Measurements from ENCODE around the gene SLC7A6.
A peak's percentile ranks its signal among the peaks of the same experiment; 100 is the strongest.

The SLC7A6 gene

DNA sequence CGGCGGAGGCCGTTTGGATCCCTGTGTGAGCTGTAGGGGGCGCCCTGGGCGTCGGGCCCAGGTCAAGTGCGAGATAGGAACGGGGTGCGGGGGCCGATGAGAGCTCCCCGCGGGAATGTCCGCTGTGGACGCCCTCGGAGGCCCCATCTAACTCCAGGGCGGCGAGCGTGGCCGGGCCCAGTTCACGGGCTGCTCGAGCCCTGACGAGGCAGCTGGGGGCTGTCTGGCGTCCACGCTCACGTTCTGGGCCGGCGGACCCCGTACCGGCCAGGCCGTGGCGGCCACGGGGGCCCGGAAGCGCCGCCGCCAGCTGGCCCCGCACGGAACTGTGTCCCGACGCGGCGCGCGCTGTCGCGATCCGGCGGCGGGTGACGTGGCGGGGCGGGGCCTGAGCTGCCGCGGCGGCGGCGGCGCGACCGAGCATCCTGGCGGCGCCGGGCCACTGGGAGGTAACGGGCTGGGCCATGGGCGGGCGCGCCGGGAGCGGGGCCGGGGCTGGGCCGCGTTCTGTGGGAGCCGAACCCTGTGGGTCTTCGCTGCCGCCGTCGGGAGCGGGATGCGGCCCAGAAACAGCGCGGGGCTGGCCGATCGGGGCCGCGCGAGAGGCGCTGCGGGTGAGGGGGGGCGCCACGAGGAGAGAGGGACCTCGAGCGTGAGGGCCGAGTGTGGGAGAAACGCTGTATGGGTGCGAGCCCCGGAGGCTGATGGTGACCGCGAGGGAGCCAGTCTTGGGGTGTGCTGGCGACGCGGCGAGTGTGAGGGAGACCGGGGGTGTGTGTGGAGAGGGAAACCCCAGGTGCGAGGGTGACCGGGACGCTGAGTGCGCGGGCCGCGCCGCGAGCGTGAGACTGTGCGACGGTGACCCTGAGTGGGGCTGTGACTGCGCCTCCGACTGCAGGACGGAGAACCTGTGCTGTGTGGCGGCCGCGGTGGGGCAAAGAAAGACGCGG is at the start of gene SLC7A6:
Gene SLC7A6, plus strand, starts transcription at position 399 of the 950 bp plus-strand sequence. CDS start 10,201 bp downstream, outside the sequence.
- DNase-seq, result peak; percentile 74

DNA sequence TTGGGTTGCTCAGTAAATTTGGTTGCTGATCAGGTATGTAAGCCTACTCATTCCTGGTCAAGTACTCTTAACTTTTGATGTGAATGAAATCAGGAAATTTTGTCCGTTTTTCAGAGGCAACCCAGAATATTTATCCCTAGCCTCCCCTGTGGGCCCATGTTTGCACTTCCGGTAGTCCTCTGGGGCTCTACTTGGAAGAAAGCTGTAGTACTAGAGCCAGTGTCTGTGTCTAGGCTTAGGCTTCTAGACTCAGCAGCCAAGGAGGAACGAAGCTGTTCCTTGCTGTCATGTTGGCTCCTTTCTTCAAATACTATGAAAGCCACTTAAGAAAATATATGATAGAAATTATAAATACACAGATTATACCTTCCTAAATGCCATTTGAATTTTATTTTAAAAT is 49.6 kb upstream of the SLC7A6 start:
- DNase-seq, result no peak

DNA sequence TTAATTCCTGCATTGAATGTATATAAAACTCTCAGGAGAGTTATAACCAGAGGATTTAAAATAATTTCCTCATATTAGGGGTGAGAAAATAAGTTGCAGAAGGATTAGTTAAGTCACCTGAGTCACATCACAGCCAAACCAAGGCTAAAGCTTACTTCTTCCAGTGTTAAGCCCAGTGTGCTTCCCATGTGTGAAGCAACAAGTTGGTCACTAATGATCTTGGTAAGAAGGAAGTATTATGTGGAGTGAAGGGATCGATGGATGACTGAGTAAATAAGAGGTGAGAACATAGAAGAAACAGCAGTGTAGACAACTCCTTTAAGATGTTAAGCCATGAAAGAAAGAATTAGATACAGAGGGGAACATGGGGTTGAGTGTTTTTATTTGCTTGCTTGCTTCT is 49.0 kb upstream of the SLC7A6 start:
- DNase-seq, result no peak

DNA sequence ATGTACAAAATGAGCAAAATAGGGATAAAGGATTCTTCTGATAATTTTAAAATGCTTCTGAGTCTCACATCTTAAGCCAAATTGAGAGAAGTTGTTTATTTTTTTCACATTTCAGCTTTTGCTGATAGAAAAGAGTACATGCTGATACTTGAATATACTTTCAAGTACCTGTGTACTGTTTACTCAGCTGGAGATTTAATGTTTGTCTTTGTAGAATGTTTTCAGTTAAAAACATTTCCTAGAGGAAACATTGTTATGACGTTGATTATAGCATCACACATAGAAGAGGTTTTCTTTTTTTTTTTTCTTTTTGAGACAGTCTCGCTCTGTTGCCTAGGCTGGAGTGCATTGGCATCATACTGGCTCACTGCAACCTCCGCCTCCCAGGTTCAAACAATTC is 48.1 kb upstream of the SLC7A6 start:
- no peak for DNase-seq

DNA sequence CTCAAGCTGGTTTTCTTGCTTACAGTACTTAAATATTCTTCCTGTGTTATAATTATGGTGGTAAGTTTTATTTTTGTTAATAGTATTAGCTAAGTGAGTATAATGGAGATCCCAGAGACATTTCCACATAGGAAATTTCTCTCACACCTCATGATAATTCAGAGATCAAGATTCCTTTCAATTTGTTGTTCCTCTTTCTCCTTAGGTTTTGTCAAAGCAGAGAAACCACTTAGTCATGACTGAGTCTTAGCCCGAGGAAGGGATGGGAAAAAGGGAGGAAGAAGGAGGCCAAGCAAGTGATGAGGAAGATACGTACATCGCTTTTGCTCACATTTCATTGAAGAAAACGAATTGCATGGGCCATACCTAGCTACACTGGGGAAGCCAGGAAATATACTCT is 46.8 kb upstream of the SLC7A6 start:
- DNase-seq, result no peak

DNA sequence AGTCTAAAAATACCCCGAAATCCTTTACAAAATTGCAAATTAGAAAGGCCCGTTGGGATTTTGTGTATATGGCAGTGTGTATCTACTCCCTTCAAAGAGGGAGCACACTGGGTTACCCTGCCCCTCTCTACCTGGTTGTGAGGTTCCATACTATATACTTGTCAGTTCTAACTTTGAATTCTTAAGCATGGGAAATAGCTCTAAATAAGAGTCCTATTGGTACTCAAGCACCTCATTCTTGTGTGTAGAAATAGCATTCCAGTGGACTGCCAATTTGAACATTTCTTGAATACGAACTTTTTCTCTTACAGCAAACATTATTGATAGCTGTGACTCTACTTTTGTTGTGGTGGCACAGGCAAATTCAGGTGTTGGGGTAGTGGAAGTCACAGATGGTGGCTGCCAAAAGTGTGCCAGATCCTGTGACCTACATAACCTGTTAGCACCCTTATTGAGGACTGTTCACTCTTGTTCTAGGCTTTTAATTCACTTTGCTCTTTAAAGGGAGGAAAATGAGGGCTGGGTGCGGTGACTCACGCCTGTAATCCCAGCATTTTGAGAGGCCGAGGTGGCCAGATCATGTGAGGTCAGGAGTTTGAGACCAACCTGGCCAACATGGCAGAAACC is 44.5 kb upstream of the SLC7A6 start:
- no peak for DNase-seq

DNA sequence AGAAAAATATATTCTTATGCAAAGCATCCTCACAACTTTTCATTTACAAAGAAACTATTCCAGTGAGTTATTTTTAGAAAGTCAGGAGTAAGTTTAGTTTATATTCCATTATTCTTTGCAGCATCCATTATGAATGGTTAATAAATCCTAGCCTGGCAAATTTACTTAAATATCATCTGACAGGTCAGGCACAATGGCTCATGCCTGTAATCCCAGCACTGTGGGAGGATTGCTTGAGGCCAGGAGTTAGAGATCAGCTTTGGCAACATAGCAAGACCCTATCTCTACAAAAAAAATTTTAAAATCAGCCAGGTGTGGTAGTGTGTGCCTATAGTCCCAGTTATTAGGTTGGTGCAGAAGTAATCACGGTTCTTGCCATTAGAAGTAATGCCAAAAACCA is 41.3 kb upstream of the SLC7A6 start:
- no peak for DNase-seq

DNA sequence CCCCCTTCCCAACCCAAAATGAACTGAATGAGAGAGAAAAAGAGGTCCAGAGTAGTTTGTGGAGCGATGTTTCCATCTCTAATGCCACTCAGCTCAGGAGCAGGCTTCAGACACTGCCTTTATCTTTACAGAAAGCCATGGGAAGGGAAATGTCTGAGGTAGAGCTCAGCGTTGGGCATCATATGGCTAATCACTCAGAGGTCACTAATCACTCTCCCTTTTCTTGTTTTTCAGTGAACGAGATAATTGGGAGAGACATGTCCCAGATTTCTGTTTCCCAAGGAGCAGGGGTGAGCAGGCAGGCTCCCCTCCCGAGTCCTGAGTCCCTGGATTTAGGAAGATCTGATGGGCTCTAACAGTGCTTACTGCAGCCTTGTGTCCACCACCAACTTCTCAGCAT is 38.2 kb upstream of the SLC7A6 start:
- DNase-seq, result no peak

DNA sequence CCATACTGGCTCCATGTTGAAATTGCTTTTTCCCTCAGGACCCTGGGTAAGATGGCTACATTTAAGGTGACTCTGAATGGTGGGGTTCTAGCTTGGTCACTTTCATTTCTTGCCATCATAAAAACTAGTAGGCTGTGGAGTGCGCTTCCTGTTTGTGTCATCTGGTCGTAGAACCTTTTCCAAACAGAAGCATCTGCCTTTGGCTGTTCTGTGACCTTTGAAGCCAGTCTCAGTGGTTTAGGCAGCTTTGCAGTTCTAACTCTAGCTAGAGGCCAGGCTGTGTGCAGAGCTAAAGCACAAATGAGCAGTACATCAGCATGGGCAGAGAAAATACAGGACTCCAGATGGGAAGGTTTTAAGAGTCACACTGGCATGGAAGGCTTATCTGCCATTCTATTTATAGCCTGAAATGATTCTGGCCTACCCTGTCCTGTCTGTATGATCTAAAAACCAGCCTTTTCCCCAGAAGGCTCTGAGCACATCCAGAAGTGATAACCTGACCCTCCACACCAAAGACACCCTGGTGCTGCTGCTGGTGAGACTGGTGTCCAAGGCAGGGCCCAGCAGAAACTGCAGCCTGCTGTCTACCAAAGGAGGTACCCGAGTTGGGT is 37.0 kb upstream of the SLC7A6 start:
- DNase-seq, result no peak

DNA sequence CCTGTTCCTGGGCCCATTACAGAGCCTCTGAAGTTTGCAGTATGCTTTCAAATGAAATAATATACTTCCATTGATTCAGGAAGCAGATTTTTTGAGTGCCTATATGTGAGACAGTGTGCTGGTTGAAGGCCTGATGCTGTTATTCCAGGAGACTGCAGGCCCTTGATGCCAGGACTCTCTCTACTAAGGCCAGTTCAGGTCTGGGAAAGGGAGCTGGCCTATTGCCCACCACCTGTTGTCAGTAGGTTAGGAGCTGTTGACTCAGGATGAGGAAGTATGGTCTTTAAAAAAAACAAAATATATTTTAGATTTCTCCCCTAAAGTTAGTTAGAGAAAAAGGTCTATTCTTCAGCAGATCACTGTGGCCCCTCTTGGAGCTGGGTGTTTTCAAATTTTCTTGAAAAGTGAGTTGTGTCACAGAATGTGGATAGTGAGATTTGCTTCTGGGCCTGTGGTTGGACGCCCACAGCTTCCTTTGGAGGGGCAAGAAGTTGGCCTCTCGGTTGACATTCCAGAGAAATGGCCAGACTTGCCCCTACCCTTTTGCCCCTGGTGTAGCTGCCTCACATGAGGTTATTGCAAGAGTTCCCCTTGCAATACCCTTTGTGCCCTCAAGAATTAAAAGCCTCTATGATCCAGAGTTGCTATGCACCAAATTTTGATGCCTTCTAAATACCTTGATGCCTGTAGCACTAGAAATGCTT is 36.3 kb upstream of the SLC7A6 start:
- DNase-seq, result no peak

DNA sequence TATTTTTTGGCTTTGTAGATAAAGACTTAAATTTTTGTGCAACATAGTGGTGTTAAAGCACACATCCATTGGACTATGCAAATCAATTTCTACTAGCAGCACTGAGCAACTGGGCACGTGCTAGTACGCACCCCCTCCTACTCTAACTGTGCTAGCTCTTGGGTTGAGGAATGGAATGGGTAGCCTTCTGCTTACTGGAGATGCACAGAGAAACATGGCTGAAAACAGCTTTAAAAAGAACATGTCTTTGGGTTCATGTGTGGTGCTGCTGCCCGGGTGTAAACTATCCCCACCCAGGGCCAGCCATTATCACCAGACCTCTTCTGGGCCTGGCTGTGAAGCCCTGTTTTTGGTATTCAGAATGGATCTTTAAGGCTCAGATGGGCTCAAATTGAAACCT is 35.7 kb upstream of the SLC7A6 start:
- DNase-seq, result no peak

DNA sequence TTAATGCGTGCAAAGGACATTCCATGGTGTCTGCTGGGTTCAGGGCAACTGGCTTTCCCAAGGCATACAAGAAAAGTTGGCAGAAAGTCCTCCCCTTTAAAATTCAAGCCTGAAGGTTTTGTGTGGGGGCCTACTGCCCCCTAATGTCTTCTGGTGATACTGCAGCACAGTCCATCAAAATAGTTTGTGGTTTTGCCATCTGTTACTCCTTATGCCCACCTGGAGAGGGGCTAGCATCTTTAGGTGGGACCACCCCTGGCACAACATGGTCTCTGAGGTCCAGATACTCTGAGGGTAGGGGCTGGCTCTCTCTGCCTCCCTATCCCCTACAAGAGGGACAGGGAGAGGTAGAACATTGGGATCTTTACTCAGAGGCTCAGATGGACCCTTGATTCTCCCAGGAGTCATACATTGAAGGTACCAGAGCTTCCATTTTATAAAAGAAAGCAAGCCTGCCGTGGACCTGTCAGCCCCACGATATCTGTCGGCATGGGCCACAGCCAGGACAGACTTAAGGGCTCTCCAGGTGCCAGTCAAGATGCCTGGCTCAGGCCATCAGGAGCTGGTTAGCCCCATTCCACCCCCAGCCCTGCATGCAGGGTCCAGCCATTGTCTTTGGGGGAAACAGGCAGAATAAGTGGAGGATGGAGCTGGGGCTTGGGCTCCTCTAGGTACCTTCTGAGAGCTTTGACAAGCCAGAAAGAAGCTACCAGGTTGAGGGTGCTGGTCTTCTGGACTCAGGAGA is 34.7 kb upstream of the SLC7A6 start:
- peak; percentile 58 for DNase-seq

DNA sequence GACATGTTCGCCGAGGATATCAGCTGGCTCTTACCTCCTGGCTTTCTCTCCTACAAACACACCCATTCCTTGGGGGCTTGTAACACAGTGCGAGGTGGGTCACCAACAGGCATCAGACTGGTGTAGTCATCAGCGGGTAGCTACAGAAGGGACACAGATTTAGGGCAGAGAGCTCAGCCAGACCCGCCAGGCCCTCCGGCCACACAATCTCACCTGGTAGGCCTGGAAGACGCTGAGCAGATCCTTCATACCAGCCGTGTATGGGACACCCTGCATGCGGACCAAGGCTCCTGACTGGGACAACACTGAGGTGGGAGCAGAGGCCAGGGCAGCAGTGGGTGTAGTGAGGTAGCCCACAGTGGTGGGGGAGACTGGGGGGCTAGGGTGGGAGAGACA is 34.2 kb upstream of the SLC7A6 start:
- no peak for DNase-seq

DNA sequence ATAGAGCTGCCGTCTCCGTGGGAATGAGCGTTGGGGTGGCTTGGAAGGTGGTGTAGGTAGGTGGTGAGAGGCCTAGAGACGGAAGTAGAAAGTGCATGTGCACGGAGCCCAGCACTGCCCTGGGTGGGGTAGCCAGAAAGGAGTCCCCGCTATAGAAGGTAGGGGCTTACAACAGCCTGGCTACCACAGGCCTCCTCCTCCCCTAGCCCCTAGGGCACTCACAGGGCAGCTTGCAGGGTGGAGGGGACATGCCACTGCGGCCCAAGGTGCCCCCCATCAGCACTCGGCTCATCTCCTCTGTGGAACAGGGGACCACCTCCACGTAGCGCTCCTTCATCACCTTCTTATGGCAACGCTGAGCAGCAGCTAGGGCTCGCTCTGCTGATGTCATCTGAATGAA is 33.4 kb upstream of the SLC7A6 start:
- DNase-seq, result no peak

DNA sequence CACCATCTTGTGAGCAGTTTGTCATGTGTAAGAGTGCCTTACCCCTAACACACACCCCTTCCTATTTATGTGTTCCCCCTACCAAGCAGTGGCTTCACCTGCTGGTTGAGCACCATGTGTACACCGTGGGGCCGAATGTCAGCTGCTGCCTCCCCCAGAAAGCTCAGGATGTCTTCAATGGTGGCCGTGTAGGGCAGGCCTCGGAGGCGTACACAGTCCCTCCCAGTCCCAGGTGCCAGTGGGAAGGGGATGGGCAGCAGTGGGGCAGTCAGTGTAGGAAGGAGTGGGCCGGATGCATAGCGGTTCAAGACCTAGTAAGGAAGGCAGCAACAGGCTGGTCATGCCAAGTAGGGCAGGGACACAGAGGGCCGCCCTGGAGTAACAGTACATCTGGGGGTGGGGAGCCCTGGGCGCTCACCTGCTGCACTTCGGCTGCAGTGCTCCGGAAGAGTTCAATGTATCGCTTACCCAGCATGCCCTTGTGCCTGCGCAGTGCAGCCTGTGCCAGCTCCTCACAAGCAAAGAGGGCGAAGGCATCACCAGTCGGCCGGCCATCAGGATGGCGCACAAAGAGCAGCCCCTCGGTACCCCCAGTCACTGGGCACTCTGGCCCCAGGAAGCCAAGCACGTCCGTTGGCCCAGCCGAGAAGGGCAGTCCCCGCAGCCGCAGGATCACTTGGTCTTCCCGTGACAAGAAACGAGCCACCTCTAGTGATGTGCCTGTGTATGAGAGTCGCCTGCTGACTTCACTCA is 32.8 kb upstream of the SLC7A6 start:
- no peak for DNase-seq

DNA sequence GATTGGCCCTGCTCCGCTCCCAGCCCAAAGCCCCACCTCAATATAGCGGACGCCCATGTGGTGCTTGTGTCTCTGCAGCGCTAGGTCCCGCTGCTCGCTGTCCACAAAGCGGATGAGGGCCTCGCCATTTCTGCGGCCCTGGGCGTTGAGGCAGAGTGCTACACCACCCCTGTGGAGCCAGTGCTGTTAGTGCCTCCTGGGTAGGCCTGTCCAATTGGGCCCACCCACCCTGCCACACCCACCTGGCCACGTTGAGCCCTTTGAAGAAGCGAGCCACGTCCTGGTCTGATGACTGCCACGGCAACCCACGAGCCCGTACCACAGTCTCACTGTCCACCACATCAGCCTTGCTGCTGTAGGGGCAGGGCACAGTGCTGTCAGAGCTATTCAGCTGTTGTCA is 32.0 kb upstream of the SLC7A6 start:
- DNase-seq, result no peak

DNA sequence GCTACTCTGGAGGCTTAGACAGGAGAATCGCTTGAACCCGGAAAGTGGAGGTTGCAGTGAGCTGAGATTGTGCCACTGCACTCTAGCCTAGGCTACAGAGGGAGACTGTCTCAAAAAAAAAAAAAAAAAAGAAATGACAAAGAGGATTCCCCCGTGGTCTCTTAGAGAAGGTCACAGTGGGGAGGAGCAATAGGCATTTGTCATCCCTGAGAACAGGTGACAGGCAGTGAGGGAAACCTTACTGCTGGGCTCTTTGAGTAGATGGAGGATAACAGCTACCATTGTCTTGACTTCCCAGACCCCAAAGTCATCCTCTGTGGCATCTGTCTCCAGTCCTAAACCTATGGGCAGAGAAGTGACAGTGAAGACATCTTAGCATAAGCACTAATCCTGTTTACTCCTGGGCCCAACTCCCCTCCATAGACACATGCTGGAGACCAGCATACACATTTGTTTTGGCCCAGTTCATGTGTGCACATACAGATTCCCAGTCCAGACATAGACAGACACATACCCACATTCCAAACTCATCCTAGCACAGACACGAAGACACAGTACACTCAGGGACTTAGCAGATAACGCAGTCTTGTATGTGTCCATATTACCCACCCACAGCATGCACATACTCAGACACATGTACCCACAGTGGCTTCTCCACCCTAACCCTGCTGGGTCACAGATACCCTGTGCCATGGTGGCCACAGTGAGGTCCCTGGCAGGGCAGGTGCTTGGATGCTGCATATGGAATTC is 31.1 kb upstream of the SLC7A6 start:
- DNase-seq, result no peak

DNA sequence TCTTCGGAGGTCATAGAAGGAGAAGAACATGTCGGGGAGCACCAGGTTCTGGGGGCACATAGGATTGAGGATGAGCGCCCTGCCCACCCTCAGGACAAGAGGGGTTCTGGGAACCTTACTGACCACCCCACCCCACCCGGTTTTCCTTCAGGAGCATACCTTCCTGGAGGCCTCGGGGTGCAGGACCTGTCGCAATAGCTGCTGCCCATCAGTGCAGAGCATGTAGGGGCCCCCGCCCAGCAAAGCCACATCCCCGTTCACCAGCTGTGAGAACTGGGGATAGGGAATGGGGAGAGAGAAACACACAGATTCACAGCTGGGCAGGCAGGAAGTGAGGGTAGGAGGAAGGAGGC is 30.5 kb upstream of the SLC7A6 start:
- no peak for DNase-seq

DNA sequence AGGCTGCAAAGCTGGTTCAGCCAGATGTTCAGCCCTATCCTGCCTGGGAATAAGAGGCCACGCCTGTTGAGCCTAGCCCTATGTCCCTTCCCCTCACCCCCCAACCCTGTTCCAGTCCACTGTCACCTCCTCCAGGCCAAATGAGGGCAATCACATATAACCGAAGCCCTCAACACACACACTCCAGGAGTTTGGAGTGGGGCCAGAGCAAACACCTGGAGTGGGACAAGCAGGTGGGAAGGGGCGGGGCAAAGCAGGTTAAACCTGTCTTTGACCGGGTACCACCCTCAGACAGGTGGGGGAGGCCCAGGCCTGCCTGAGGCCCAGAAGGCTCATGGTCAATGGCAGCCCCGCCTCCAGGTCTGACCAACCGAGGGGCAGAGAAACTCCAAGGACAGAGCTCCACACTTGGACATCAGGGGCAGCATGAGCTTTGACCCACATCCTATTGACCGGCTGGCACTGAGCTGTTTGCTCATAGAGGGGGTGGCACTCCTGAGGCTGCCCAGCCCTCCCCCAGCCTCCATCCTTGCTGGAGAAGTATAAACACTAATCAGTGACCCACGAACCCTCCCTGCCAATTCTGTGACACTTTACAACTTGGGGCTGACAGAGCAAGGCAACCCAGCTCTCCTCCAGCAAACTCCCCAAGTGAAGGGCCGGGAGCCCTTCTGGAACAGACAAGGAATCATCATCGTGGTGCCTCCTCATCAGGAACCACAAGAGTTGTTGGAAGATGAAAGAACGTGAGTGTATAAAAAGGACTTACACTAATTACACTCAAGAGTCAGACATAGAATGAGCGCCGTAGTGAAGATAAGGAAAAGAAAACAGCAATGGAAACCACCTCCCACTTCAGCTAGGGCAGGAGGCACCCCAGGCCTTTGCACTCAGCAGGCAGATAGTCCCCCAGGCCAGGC is 29.9 kb upstream of the SLC7A6 start:
- DNase-seq, result no peak
